HuH-7.5 (cell line): ENCODE results near the gene IGFL2.
"Not testable (repeated sequence)": the region's sequence is repeated elsewhere in the genome, so short reads cannot be mapped to it uniquely, and the experiment has no call there.

Source experiments
- DNase-seq: peaks from one replicate; pipeline ENCODE4 v3.0.0; 2011; ENCODE audit warnings: low spot score

The IGFL2 gene

DNA sequence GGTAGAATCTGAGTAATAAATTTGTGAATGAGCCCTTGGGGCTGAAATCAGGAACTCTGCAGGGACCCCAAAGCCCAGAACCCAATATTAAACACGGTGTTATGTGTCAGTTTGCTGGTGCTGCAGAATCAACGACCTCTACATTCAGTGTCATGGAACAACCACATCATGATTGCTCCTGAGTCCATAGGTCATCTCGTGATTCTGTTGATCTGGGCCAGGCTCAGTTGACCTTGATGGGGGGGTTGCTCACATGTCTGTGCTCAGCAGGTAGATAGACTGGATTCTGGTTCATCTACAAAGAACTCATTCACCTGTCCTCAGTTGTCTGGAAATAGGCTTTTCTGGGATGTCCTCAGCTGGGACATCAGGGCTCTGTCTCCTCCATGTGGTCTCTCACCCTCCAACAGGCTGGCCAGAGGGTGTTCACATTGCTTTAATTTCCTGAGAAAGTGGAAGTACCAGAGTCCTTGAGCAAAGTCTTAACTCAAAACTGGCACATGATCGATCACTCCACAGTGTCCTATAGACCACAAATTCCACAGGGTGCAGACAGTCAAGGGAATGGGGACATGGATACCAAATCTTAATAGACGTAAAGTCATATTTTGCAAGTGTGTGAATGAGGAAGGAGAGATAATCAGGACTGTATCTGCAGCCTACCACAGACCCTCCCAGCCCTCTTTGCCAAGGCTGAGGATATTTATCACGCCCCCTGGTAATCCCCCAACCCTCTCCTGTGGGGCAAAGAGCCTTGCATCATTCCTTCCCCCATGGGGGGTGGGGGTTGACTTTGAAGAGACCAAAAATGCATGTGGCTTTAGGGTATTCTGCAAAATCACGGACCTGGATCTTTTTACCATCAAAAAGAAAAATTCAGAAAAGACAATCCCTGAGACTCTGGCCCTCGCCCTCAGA is 42.2 kb downstream of the IGFL2 start:
- no peak for DNase-seq

DNA sequence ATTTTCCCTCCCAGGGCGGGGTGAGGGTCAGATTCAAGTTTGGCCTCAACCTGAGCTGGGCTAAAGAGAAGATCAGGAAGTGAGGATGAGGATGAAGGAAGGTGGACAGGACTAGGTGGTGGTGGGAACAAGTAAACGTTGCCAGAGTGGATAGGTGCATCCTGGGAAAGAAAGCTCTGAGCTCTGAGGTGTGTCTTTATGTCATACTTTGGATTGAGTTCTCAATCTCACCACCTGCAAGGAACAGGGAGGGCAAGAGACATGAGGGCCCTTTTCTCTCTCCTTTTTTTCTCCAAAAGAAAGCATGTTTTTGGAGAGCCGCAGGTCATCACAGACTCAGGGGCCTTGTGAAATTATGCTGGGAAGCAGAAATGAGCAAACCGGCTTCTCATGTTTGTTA is 43.3 kb downstream of the IGFL2 start:
- DNase-seq: no peak

GRCh38 chr19:46191972-46192371 is 43.9 kb downstream of the IGFL2 start:
- no peak for DNase-seq

- not testable (repeated sequence) for DNase-seq
These were observed 44.6 kb downstream of the IGFL2 start for GRCh38 chr19:46192626-46192991.

DNA sequence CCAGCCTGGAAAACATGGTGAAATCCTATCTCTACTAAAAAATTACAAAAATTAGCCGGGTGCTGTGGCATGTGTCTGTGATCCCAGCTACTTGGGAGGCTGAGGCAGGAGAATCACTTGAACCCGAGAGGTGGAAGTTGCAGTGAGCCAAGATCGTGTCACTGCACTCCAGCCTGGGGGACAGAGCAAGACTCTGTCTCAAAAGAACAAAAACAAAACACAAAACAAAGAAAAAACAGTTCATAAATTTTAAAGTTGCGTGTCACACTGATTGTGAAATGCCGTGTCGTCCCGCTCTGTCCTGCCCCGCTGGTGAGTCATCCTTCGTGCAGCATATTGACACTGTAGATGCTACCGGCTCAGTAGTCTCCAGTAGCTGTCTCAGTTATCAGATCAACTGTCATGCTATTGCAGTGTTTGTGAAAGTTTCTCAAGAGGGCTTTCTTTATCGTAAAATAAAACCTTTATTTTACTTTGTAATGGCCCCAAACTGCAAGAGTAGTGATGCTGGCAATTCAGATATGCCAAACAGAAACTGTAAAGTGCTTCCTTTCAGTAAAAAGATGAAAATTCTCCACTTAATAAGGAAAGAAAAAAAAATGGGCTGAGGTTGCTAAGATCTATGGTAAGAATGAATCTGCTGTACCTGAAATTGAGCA is 45.1 kb downstream of the IGFL2 start:
- DNase-seq: peak; percentile 82

- DNase-seq: no peak
These were observed 45.6 kb downstream of the IGFL2 start for GRCh38 chr19:46193678-46194077.

DNA sequence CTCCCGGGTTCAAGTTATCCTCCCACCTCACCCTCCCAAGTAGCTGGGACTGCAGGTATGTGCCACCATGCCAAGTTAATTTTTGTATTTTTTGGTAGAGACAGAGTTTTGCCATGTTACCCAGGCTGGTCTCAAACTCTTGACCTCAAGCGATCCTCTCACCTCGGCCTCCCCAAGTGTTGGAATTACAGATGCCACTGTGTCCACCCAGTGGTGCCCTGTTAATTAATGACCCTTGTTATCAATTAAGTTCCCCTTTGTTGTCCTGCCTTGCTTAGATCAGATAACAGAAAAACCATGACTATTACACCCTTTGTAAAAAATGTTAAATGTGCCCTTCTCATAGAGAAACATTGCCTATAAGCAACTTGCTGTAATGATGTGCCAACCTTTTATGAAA is 47.1 kb downstream of the IGFL2 start:
- no peak for DNase-seq

- DNase-seq: not testable (repeated sequence)
These were observed 47.9 kb downstream of the IGFL2 start for GRCh38 chr19:46195919-46196318.

GRCh38 chr19:46196410-46197124 is 48.5 kb downstream of the IGFL2 start:
- no peak for DNase-seq

- no peak for DNase-seq
These were observed 49.5 kb downstream of the IGFL2 start for GRCh38 chr19:46197314-46198070.

DNA sequence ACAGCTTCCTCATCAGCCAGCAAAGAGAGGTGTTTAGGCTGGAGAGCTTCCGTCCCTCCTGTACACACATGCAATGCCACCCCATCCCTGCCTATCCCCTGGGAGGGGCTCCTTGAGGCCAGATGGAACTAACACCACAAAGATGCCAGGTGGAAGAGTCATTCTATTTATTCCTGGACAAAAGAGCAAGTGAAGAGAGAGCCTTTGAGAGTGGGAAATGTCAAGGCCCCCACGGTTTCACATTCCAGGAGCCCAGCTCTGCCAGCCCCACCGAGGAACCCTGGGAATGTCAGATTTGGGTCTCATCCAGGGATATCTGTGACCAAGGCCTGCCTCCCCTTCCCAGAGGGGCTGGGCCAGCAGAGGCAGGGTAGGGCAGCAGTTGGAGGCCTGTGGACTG is 50.7 kb downstream of the IGFL2 start:
- no peak for DNase-seq

DNA sequence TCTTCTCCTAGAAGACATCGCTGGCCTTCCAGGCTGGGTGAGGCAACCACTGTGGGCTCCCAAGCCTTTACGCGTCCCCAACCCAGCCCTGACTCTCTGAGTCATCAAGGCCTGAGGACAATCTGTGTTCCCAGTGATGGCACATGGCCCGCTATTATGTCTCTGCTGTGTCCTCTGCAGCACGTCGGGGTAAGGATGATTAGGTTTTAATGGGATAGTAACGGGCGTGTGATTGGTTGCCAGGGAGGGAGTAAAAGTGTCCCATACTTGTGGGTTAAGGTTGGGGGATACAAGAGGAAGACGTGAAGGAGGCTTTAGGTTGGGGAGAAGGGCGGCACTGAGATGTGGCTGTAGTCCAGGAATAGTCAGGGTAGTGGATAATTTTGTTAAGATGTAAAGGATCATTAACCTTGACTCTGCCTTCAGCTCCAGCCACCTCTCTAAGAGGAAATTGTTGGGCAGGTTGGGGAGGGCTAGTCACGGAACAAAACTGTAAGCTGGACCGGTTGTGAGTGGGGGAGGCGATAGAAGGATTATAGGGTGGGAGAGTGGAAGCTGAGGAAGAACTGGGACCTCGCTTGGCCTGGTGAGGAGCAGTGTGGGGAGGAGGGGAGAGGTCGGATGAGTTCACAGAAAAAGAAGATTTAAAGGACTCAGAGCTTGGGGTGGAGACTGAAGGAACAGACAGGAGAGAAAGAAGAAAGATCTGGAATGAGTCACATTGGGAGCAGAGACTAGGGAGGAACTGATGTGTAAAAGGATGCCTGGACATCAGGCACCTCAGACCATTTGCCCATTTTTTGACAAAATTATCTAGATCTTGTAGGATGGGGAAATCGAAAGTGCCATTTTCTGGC is 53.6 kb downstream of the IGFL2 start:
- no peak for DNase-seq

GRCh38 chr19:46202426-46202825 is 54.4 kb downstream of the IGFL2 start:
- no peak for DNase-seq

DNA sequence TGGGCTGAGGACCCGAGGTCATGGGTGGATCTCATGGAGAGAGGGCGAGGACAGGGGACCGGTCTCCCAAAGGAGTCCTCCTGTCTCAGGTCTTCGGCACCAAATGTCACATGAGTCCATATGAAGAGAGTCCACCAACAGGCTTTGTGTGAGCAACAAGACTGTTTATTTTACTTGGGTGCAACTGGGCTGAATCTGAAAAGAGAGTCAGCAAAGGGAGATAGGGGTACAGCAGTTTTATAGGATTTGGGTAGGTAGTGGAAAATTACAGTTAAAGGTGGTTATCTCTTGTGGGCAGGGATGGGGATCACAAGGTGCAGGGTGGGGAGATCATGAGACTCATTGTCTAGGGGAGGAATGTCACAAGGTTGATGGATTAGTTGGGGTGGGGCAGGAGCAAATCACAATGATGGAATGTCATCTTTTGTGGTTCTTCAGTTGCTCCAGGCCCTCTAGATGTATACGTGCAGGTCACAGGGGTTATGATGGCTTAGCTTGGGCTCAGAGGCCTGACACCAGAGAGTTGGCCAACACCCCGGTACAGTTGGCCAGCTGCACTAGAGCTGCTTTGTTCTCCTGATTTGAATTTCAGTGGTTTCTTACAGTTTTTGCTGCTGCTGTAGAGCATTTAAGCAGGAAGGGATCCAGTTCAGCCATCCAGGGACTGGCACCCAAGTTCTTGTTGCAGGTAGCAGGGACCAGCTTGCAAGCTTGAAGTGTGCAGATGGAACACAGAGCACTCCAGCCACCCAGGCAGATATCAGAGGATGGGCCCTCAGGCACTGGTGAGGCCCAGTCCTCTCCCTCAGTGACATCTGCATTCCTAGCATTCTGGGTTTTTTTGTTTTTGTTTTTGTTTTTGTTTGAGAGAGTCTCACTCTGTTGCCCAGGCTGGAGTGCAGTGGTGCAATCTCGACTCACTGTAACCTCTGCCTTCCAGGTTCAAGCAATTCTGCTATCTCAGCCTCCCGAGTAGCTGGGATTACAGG is 55.1 kb downstream of the IGFL2 start:
- DNase-seq: no peak

DNA sequence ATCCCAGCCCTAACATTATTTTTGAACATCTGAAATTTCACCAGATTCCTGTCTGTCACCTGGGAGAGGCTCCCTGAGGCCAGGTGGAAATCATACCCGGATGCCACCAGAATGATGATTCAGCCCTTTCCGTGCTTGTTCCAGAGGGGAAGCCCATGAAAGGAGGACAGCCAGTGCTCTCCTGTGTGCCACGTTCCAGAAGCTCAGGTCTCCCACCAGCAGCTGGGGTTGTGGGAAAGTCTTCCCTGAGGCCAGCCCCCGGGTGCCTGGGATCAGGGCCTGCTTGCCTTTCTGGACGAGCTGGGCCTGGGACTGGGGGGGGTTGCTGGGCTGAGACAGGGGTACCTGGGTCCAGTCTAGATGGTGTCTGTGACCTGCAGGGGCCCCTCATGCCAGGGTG is 56.0 kb downstream of the IGFL2 start:
- no peak for DNase-seq

DNA sequence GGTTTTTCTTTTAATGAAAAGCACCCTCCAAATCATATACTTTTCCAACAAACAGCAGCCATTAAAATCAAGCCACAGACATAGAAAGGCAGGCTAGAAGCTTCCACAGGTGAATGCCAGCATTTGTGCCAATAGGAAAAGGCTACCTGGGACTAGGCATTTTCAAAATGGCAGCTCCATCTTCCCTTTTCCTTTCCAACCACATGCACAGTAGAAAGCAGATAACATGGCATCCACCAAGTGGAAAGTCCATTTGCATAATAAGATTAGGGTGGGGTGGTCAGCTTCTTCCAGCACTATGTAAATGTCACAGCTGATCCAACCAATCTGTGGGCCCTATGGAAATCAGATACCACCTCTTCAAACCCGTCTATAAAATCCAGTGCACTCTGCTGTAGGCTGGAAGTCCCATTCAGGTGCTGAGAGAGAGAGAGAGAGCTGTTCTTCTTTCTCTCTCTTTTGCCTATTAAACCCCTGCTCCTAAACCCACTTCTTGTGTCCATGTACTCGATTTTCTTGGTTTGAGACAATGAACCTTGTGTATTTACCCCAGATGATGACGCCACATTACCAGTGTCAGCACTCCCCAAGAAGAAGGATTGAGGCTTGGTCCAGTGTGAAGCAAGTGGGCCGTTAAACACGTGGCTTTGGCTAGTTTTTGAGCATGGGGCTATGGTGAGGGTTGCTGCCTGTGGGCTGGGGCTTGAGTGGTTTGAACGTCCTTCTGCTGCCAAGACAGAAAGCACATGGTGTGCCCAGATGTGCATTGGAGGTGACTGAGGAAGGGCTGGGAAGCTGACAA is 57.3 kb downstream of the IGFL2 start:
- DNase-seq: no peak

- no peak for DNase-seq
These were observed 58.1 kb downstream of the IGFL2 start for GRCh38 chr19:46206176-46206575.

DNA sequence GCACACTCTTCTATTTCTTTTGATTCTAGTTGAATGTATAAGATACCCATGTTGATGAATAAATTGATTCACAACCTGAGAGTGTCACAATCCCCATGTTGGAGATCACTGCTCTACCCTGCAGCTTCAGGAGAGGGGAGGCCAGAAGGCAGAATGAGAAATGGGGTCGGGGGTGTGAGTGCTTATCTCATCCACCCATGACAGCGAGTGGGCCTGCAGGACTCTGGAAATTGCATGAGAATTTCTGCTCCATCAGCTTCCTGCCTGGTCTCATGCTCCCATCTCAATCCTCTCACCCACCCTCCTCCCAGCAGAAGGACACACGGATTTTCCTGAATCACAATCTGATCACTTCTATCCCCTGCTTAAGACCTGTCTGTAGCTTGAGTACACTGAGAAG is 58.6 kb downstream of the IGFL2 start:
- no peak for DNase-seq

DNA sequence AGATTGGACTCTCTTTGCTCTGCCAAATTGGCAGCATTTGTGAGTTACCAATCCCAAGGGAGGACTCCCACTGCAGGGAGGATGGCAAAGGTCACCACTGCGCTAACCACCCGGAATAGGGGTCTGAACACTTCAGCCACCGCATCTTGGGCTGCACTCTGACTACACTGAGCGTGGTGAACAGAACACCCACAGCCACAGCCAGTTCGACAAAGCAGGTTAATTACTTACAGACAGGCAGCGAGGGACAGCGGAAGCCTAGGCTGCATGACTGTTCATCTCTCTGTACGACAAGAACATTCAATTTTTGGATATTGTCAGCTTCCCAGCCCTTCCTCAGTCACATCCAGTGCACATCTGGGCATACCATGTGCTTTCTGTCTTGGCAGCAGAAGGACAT is 59.8 kb downstream of the IGFL2 start:
- DNase-seq: not testable (repeated sequence)
